ENCODE measurements around the gene SYK. TPM values are rescaled to one million over a fixed set of nuclear protein-coding genes. Genes with fewer than 3 reads are reported as not detected.

The SYK gene
- total and polyA plus RNA-seq, 2 of the 4 experiments (the other 2 are of a cell fraction), result not detected

DNA sequence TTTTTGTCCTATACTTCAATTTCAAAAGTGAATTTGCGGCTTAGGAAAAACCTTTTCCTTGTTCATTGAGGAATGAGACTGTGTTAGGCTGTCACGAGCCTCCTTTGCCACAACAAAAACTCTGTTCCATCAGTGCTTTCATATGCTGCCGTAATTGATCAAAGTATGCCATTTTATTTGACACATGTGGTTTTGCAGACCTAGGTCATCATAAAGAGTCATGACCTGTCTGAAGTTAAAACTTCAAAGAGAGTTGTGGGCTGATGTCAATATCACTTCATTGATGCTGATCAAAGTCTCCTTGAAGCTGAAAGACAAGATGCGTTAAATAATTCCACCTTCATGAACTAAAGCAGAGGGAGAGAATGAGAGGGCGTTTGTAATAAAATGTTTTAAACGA, 55.5 kb downstream of the SYK start:
- in situ Hi-C loops (cut with MboI; ENCODE audit: low sequenced_read_pairs) (no loop called here), dilution Hi-C loops (cut with HindIII; ENCODE audit: low sequenced_read_pairs, unreplicated experiment) (no loop called here), intact Hi-C loops (cut with micrococcal nuclease) (no loop called here)
- Histone ChIP-seq H3K9ac (ENCODE audit: low read depth, low read length) (no peak overlapping the region), H2BK5ac (ENCODE audit: low read depth, low read length, poor library complexity, severe bottlenecking) (no peak overlapping the region), H3K79me1 (ENCODE audit: low read depth in 1 of 2, low read length in 2 of 2) (no peaks in the 10 kb centered on the region), H3K4me1 (ENCODE audit: control insufficient read depth, insufficient read depth, low read length) (no peaks in the 10 kb centered on the region), H3K4ac (ENCODE audit: low read depth, low read length) (no peak overlapping the region), H4K91ac (ENCODE audit: insufficient read depth, low read depth, low read length) (no peak overlapping the region), H3K56ac (ENCODE audit: extremely low read depth, insufficient read depth, low read length) (no peak overlapping the region), H2BK15ac (ENCODE audit: low read depth, low read length) (no peak overlapping the region), H3K18ac (ENCODE audit: low read depth, low read length) (no peak overlapping the region), H4K20me1 (ENCODE audit: insufficient read depth, low read length) (no peaks in the 10 kb centered on the region), H2BK120ac (ENCODE audit: low read depth, low read length) (no peak overlapping the region), H3K4me3 (ENCODE audit: insufficient read depth, low read depth, low read length) (no peak overlapping the region), H4K8ac (ENCODE audit: low read depth in 2 of 2, low read length in 2 of 2) (no peak overlapping the region), H2BK20ac (ENCODE audit: low read depth, low read length) (no peak overlapping the region), H3K27ac (ENCODE audit: insufficient read depth, low read length) (no peak overlapping the region), H3K23ac (ENCODE audit: low read depth, low read length) (no peak overlapping the region), H3K9me3 (ENCODE audit: control insufficient read depth, insufficient read depth, low read length) (no peaks in the 10 kb centered on the region), H3K27me3 (ENCODE audit: control insufficient read depth, insufficient read depth, low read length) (peaks cover 10% of the 10 kb centered on the region), H3K36me3 (ENCODE audit: control insufficient read depth, insufficient read depth, low read length) (no peaks in the 10 kb centered on the region), H3K9me1 (ENCODE audit: insufficient read depth, low read length) (no peaks in the 10 kb centered on the region), H2AK9ac (replicated peaks; ENCODE audit: low read depth, low read length, poor library complexity) (no peak overlapping the region), H2AFZ (replicated peaks; ENCODE audit: low read length, poor library complexity) (no peak overlapping the region), H4K5ac (ENCODE audit: low read depth, low read length) (no peak overlapping the region), H3K14ac (replicated peaks; ENCODE audit: low read depth, low read length) (no peak overlapping the region), H3K4me2 (ENCODE audit: low read depth, low read length) (no peak overlapping the region), H2AK5ac (ENCODE audit: low read depth, low read length) (no peak overlapping the region)
- DNase-seq (no peak), ATAC-seq (ENCODE audit: low read depth) (no peak)
- BruUV-seq (replicated peaks), result no TSS peak
- ChIA-PET CTCF (interaction anchor here (1.5 kb wide), 1 partner anchor 13 kb away, joined by 3 read pairs; no protein-coding TSS in a partner anchor), POLR2A (ENCODE audit: unreplicated experiment) (no interaction called here)
- 19% methylated on average over 2 of the region's 6 CpGs; no CpG with 5 or more reads in 1 of the 2 experiments for WGBS, 2 experiments (ENCODE audit: extremely low coverage in 2 of 2, insufficient read length in 1 of 2)
- no peak for TF ChIP-seq BHLHE40 (IDR thresholded peaks at IDR 0.05; ENCODE audit: low read depth, low read length)
- TF ChIP-seq MAZ (IDR thresholded peaks at IDR 0.05; ENCODE audit: borderline replicate concordance, low read depth, low read length), result no peak
- TF ChIP-seq POLR2A (IDR thresholded peaks at IDR 0.05; ENCODE audit: low read depth, low read length), result no peak
- TF ChIP-seq, protein P1, sequence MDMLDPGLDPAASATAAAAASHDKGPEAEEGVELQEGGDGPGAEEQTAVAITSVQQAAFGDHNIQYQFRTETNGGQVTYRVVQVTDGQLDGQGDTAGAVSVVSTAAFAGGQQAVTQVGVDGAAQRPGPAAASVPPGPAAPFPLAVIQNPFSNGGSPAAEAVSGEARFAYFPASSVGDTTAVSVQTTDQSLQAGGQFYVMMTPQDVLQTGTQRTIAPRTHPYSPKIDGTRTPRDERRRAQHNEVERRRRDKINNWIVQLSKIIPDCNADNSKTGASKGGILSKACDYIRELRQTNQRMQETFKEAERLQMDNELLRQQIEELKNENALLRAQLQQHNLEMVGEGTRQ (IDR thresholded peaks at IDR 0.05; ENCODE audit: low read depth, low read length), result no peak
- no peak for TF ChIP-seq FOS (IDR thresholded peaks at IDR 0.05; ENCODE audit: low read depth, low read length)
- no peak for TF ChIP-seq RCOR1 (IDR thresholded peaks at IDR 0.05; ENCODE audit: insufficient replicate concordance, low read length)
- no peak for TF ChIP-seq MAFK (IDR thresholded peaks at IDR 0.05; ENCODE audit: low read depth, low read length)
- TF ChIP-seq RAD21 (IDR thresholded peaks at IDR 0.05; ENCODE audit: low read length), result no peak
- TF ChIP-seq, protein P2, sequence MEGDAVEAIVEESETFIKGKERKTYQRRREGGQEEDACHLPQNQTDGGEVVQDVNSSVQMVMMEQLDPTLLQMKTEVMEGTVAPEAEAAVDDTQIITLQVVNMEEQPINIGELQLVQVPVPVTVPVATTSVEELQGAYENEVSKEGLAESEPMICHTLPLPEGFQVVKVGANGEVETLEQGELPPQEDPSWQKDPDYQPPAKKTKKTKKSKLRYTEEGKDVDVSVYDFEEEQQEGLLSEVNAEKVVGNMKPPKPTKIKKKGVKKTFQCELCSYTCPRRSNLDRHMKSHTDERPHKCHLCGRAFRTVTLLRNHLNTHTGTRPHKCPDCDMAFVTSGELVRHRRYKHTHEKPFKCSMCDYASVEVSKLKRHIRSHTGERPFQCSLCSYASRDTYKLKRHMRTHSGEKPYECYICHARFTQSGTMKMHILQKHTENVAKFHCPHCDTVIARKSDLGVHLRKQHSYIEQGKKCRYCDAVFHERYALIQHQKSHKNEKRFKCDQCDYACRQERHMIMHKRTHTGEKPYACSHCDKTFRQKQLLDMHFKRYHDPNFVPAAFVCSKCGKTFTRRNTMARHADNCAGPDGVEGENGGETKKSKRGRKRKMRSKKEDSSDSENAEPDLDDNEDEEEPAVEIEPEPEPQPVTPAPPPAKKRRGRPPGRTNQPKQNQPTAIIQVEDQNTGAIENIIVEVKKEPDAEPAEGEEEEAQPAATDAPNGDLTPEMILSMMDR (conservative IDR thresholded peaks at IDR 0.05; ENCODE audit: low read depth, low read length), result no peak
- TF ChIP-seq RFX5 (IDR thresholded peaks at IDR 0.05; ENCODE audit: low read depth, low read length), result no peak
- TF ChIP-seq CHD1 (IDR thresholded peaks at IDR 0.05; ENCODE audit: low read depth, low read length), result no peak
- TF ChIP-seq NFE2L2 (IDR thresholded peaks at IDR 0.05; ENCODE audit: low read depth, low read length), result no peak
- TF ChIP-seq, protein P3, sequence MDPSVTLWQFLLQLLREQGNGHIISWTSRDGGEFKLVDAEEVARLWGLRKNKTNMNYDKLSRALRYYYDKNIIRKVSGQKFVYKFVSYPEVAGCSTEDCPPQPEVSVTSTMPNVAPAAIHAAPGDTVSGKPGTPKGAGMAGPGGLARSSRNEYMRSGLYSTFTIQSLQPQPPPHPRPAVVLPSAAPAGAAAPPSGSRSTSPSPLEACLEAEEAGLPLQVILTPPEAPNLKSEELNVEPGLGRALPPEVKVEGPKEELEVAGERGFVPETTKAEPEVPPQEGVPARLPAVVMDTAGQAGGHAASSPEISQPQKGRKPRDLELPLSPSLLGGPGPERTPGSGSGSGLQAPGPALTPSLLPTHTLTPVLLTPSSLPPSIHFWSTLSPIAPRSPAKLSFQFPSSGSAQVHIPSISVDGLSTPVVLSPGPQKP (IDR thresholded peaks at IDR 0.05; ENCODE audit: borderline replicate concordance, low read depth, low read length), result no peak
